ENCODE results near the gene SIGLEC9.

The SIGLEC9 gene

DNA sequence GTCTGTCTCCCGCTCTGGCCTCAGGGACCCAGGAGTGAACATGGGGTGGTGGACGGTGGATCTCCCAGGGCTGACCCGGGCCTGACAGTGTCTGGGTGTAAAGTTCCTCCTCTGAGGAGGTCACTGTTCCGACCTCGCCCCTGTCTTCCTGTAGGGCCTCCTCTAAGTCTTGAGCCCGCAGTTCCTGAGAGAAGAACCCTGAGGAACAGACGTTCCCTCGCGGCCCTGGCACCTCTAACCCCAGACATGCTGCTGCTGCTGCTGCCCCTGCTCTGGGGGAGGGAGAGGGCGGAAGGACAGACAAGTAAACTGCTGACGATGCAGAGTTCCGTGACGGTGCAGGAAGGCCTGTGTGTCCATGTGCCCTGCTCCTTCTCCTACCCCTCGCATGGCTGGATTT lies at the start of gene SIGLEC9:
Gene SIGLEC9 (plus strand): TSS at position 178 of the 400 bp plus-strand sequence. CDS start 69 bp downstream, at position 247.
- no peak for DNase-seq

DNA sequence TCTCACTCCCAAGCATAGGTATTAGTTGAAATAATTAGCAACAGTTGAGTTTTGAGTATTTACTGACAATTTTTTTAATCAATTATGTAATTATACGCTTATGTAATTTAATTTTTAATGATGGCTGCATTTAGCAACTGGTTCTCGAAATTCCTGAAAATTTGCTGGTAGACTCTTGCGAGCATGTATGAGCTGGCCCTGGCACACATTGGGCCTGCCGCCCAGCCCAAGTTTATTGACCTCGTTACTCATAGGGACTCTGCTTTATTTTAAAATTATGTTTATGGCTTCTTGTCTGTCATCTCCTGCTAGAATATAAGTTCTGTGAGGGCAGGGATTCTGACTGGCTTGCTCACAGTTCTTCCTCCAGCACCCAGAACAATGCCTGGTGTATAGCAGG lies 48.7 kb upstream of the SIGLEC9 start:
- no peak for DNase-seq

DNA sequence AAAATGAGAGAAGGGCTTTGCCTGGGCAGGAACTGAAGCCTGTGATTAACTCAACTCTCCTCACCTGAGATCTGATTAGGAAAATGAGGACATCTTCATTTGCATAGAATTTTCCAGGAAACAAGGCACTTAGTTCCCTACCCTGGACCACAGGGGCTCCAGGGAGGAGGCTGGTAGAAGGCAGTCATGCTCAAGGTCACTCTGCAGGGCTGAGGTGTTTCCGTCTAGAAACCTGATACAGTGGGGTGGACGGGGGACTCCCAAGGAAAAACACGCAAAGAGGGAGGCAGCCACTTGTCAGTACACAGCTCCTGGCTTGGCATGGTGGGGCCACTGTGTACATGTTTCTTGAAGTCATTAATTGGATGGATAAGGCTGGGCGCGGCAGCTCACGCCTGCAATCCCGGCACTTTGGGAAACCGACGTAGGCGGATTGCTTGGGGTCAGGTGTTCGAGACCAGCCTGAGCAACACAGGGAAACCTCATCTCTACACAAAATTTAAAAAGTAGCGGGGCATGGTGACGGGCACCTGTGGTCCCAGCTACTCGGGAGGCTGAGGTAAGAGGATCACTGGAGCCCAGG lies 48.0 kb upstream of the SIGLEC9 start:
- DNase-seq, result no peak

DNA sequence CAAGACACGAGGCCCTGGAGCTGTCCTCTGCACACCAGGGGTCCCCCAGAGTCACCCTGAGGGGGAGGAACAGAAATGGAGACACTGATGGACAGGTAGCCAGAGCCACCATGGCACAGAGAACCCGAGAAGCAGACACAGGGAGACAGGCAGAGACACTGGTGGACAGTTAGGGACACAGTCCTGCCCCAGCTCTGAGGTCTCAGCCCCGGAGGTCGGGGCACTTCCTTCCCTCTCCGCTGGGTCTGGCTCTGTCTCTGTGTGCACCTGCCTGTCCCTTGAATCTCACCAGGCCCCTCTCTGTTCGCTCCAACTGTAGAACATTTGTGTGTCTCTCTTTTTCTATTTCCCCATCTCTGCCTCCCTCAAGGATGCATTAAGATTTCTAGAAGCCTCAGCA lies 46.6 kb upstream of the SIGLEC9 start:
- DNase-seq, result no peak

DNA sequence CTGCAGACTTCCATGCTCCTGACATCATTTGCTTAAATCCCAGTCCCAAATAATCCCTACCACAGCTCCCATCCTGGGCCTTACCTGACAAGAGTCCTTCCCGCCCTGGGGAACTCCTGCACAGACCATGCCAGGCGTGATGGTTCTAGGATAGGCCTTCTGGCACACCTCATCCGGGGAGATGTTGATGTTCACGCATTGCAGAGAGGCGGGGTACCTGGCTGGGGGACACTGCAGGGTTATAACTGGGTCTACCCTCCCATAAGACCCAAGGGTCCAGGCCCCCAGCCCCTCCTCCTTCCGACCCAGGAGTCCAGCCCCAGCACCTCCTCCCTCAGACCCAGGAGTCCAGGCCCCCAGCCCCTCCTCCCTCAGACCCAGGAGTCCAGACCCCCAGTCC lies 46.0 kb upstream of the SIGLEC9 start:
- DNase-seq, result no peak

DNA sequence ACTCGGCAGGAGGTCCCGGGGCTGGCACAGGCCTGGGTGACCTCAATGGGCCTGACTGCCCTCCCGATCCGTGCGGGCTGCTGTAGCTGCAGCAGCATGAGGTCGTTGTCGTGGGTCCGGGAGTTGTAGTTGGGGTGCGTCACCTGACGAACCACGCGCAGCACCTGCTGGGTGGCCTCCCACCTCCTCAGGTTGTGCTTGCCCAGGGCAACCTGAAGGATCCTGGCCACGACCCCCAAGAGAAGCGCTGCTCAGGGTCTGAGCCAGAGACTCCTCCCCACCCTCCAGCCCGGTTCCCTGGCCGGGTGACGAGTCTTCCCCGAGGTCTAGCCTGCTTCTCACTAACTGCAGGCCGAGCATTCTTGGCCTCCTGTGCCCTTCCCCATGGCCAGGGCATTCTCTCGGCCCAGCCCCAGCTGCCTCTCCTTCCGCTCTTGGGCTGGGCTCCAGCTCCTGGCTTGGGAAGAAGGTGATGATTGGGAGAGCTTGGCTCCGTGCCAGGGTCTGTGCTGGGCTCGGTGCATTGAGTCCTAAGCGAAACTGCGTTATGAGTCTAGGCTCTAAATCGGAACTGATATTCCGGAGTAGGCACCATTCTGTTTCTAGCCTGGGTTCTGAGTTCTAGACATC lies 45.1 kb upstream of the SIGLEC9 start:
- no peak for DNase-seq

DNA sequence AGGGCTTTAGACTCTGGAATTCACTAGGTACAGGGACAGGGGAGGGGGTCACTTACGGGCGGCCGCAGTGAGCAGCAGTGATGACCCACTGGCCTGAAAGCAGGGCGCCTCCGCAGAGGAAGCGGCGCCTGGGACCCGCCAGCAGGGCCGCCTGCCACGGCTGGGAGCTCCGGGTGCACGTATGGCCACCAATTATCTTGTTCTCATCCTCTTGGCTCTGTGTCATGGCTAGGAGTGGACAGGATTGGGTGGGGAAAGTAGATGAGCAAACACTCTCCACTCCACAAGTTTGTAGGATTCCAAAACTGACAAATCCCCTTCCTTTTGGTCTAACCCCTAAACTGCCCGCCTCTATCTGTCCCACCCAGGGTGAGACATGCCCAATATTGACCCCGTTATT lies 43.2 kb upstream of the SIGLEC9 start:
- no peak for DNase-seq

DNA sequence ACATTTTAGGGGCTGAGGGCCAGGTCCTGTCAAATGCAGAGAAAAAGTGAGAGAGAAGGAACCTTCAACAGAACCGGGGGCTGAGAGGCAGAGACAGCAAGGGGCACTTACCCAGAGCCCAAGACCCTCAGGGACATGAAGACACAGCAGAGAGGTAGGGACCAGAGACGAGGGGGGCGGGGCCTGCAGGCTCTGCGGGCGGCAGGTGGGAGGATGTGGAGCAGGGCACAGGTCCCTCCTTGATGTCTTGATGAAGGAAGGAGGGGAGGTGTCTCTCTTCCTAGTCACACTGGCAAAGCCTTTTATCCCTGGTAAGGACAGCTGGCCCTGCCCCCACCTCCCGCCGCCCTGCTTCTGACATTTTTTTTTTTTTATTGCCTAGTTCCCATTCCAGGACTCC lies 42.1 kb upstream of the SIGLEC9 start, which contains the start of gene KLK14:
Gene KLK14 (minus strand): TSS at position 277 of the 400 bp plus-strand sequence. CDS start 273 bp downstream, at position 4.
- no peak for DNase-seq

DNA sequence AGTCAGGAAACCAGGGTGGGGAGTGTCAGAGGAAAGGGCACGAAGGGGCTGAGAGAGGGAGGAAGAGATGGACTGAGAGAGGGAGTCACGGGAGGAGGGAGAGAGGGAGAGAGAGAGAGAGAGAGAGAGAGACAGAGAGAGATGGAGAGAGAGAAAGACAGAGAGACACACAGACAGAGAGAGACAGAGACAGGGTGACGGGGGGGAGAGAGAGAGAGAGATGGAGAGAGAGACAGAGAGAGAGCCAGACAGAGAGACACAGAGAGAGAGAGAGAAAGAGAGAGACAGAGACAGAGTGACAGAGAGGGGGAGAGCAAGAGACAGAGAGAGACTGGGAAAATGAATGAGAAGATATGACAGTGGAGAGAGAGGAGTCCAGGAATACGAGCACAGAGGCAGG lies 41.5 kb upstream of the SIGLEC9 start:
- DNase-seq, result no peak

DNA sequence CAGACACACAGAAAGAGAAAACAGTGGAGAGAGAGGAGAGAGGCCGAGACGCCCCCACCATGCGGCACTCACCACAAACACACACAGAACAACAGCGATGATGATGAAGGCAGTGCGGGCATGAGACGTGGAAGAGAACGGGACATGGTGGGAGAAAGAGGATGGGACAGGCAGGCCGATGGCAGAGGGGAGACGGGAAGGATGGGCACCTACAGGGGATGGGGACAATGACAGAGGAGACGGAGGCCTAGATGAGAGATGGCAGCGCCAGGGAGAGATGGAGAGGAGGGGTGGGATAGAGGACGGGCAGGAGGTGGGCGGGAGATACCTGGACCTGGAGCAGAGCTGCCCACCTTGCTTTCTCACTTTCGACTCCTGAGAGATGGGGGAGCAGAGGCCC lies 40.9 kb upstream of the SIGLEC9 start:
- no peak for DNase-seq

DNA sequence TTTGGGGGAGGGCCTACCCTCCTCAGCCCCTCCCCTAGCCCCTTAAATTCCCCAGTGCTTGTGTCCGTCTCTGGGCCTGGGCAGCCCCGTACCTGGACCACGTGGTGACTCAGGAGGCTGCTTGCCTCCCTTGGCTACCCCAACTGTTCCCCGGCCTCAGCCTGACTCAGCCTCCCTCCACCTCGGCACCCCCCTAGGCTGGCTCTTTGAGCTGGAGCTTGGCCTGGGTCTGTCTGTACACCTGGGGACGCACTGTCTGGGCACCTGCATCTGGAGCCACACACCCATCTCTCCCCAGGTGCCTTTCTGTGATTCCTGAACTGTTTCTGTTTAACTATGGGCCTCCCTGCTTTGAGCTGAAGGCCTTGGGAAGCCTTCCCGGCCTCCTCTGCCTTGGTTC lies 40.2 kb upstream of the SIGLEC9 start:
- no peak for DNase-seq

DNA sequence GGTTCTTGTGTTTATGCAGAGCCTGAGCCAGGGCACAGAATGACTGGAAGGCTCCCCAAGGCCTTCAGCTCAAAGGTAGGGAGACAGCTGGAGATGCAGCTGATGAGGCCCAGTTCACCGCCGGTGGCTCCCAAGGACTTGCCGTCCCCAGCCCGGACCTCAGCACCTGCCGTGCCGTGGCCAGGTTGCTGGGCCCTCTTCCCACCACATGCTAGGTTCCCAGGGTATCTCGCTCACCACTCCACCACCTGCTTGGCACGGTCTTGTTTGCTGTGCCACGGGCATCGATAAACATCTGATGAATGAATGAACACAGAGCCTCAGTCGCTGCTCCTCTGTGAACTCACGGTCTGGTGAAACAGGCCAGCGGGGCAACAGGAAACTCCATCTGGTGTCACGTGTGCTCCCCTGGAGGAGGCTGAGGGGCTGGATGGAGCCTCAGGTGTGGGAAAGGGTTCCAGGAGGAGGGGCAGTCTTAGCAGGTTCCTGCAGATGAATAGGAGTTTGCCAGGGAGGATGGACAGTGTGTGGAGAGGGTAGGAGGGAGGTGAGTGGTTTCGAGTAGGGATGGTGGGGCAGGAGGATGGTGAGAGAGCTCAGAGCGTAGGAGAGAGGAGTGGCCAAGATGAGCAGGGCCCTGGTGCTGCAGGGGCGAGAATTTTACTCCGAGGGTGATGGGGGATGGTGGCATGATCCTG lies 38.4 kb upstream of the SIGLEC9 start:
- DNase-seq, result no peak

DNA sequence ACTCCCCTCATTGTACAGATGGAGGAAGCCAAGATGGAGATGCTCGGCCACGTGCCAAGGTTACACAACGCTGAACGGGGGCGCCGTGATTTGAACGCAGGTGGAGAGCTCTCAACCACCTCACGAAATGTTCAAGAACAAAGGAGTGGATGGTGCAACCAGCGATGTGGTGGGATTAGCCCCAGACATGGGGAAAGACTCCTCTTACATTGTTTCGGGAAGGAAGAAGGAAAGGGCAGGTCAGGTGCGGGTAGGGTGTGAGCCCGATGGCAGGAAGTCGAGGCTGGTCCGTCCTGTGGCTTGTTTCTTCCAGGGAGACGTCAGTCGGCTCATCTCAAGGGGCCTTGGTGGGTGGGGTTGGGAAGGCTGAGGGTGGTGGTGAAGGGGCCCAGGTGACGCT lies 34.9 kb upstream of the SIGLEC9 start:
- DNase-seq, result no peak

DNA sequence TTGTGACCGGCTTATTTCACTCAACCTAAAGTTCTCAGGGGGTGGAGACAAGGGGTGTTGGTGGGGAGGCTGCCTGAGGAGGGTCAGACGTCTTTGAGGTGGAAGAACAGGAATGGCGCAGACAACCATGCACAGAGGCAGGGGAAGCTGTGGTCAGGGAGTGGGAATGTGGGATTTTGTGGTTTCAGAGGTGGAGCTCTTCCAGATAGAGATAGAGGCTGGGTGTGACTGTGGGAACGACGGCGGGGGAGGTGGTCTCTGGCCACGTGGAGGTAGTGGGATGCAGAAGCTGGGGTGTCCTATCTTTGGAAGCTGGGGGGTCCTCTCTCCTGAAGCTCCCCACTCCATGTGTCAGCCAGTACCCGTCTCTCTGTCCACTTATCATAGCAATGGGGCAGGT lies 34.2 kb upstream of the SIGLEC9 start:
- no peak for DNase-seq

DNA sequence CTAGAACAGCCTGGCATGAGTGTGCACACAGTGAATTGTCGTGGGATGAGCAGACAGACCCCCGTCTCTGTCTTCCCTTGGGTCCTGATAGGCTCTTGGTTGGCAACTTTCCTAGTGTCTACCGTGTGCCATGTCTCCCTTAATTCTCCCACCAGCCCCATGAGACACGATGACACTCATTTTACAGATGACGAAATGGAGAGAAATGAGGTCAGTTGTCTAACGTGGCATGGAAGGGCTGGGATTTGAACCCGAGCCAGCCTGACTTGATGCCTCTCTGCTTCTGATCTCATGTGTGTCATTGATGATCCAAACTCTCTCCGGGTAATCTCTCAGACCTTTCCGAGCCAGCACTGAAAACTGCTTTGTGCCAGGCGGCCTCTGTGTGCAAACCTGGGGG lies 33.6 kb upstream of the SIGLEC9 start:
- DNase-seq, result no peak

DNA sequence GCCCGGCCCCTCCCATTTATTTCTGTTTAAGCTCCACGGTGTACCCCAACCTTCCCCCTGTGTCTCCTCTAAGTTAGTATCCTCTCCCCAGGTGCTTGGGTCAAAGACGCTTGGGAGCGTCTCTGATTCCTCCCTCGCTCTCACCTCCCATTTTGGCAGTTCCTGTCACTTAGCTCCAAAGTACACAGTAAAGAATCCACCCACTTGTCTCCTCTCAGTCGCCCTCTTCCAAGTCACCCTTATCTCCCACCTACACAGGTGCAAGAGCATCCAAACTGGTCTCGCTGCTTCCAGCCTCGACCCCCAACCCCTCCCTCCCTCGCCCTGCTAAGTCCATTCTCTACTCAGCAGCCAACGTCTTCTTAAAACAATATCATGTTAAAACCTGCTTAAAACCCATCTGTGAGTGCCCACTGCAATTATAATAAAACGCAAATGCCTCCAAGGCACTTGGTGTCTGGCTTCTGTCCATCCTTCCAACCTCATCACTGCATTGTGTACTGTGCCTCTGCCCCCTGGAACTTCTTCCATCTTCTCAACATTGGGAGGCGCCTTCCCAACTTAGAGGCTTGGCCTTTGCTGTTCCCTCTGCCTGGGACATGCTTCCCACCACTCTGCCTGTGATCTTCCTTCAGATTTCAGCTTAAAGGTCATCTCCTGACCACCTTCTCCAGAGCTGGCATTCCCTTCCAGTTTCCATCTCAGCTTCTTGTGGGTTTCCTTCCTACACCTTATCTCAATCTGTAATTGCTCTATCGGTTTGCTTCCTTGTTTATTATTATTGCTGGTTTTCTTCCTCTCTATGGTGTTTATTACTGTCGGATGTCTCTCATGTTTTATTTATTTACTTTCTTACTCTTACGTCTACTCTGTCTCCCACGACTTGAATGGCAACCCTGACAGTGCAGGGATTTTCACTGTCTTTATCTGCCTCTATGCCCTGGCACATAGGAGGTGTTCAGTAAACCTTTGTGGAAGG lies 32.5 kb upstream of the SIGLEC9 start:
- DNase-seq, result no peak

DNA sequence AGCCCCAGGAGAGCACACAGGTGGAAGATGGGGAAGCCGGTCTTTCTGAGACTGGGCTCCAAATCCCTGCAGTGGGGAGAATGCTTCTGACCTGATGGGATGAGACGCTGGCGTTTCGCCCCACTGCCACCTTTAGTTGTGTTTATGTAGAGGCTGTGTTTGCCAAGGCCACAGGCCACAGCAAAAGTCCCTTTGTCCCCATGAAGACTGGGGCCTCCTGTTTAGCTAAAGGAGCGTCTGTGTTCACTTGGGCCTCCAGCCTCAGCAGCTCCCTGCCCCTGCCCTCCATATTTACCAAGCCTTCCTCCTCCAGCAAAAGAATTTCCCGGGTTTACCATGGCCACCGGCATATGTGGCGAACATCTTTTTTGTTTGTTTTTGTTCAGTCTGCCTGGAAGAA lies 31.6 kb upstream of the SIGLEC9 start:
- DNase-seq, result no peak

DNA sequence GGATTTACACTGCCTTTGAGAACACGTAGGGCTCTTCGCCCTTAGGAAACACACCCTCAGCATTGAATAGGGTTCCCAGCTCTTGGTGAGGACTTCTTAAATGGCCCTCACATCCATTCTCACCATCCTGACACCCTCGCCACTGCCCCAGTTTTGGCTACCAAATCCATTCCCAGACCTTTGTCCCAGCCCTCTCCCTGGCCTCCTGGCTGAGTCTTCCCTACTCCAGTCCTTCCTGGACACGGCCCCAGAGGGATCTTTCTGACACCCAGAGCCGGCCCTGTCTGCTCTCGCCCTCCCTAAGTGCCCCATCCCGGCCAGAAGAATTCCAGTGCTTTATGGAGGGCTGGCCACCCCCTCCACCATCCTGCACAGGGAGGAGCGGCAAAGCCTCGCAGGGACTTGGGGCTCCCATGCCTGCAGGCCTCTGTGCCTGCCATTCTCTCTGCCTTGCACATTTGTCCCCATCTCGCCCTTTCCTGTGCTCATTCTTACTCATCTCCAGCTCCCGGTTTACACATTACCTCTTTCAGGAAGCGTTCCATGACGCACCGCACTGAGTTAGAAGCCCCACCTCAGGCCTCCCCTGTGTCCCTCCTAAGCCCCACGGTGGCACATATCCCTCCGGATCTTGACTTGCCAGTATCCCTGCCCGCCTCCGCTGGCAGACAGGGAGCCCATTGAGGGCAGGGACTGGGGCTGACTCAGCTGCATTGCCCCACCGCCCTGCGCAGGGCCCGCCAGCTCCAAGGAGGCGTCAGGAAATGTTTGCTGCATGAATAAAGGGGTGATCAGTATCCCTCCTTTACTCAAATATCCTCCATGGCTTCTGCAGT lies 31.0 kb upstream of the SIGLEC9 start:
- DNase-seq, result no peak

DNA sequence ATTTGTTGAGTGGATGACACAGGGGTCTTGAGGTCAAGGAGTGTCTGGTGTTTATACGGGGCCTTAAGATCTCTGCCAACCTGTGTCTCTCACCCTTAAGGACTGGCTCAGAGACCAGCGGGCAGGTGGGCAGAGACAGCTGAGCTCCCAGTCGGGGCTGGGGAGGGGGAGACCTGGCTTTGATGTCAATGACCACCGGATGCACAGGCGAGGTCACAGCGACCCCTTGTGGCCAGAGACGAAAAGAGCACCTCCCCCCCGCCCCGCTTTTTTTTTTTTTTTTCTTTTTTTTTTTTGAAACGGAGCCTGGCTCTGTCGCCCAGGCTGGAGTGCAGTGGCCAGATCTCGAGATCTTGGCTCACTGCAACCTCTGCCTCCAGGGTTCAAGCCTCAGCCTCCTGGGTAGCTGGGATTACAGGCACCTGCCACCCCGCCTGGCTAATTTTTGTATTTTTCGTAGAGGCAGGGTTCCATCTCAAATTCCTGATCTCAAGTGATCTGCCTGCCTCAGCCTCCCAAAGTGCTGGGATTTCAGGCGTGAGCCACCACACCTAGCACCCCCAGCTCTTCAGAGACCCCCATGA lies 29.9 kb upstream of the SIGLEC9 start:
- no peak for DNase-seq

DNA sequence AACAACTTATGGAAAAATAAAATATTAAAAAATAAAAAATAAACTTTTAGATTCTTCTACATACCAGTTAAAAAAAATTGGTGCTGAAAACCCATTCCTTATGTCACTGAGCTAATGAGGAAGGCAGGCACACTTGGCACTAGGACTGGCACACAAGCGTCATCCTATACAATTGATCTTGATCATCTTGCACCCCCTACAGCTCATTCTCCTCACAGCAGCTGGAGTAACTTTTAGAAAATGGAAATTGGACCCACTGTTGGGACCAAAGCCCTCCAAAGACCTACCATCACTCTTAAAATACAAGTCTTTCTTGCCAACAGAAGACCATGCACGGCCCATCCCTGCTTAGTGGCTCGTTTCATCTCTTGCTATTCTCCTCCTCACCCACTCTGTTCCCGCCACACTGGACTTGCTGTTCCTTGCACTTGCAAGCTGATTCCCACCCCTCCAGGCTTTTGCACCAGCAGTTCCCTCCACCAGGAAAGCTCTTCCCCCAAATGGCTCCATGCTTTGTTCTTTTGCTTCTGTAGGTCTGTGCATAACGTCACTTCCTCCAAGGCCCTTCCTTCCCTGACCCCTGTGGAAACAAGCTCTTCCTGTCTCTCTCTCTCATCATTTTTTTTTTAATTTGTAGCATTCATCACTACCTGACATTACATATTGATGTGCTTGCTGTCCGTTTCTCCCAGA lies 28.1 kb upstream of the SIGLEC9 start:
- no peak for DNase-seq

DNA sequence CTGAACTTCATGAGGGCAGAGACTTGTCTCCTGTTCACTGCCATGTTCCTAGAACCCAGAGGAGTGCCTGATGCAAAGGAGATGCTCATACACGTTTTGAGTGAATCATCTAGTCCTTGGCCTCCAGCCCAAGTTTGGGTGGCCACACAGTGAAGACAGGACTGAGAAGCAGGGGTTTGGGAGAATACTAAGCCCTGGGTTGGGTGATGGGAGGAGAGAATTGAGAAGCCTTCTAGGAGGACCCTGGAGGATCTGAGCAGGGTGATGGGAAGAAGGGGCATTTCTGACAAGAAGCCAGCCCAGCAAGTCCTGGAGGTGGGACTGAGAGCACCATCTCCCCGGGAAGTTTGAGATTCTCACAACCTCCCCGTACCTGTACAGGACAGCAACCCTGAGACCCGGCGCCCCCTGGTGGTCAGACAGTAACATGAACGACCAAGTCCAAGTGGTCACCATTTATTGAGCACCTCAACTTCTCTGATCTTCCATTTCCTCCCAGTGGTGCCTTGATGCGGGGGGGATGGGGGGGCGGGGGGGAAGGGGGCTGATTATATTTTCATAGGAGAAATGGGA lies 27.5 kb upstream of the SIGLEC9 start:
- DNase-seq, result no peak
